ENCODE results near the gene ATP6AP2. TPM values are rescaled to one million over a fixed set of nuclear protein-coding genes. Genes with fewer than 3 reads are reported as not detected.

ATP6AP2 gene
- total RNA-seq, 4 donors from 2014 or later = 213 to 287 (median 270) TPM

DNA sequence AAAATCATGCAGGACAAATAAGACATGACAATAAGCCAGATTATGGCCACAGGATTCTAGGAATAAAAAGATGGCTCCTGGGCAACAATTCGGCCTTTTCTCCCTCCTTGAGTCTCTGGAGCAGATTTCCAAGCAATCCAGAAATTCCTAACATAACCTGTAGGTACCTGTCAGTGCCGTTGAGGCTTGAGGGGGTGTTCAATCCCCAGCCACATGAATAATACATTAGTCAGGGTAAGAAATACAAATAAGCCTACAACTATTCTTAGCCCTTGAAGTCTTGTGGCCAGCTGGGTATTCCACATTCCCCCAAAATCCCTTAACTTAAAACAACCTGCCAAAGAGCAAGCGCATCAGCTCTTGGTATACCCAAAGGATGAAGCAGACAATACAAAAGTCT lies 56.9 kb downstream of the ATP6AP2 start:
- DNase-seq = no peak
- 83 to 100% methylated on average over 2 to 3 of the region's 3 CpGs for WGBS, 2 donors
- Histone ChIP-seq H3K4me3 (replicated peaks in 1 of 3) (no peak overlapping the region), H3K9me3 (no peaks in the 10 kb centered on the region), H3K4me1 (no peaks in the 10 kb centered on the region), H3K27ac (no peak overlapping the region), H3K36me3 (peaks cover 10 to 34% of the 10 kb centered on the region in 2 donors), H3K27me3 (no peaks in the 10 kb centered on the region)
- intact Hi-C loops (cut with DNase I) = no loop called here
- TF ChIP-seq POLR2A (IDR thresholded peaks at IDR 0.05) = no peak
- TF ChIP-seq, protein P1, sequence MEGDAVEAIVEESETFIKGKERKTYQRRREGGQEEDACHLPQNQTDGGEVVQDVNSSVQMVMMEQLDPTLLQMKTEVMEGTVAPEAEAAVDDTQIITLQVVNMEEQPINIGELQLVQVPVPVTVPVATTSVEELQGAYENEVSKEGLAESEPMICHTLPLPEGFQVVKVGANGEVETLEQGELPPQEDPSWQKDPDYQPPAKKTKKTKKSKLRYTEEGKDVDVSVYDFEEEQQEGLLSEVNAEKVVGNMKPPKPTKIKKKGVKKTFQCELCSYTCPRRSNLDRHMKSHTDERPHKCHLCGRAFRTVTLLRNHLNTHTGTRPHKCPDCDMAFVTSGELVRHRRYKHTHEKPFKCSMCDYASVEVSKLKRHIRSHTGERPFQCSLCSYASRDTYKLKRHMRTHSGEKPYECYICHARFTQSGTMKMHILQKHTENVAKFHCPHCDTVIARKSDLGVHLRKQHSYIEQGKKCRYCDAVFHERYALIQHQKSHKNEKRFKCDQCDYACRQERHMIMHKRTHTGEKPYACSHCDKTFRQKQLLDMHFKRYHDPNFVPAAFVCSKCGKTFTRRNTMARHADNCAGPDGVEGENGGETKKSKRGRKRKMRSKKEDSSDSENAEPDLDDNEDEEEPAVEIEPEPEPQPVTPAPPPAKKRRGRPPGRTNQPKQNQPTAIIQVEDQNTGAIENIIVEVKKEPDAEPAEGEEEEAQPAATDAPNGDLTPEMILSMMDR (IDR thresholded peaks at IDR 0.05) = no peak

DNA sequence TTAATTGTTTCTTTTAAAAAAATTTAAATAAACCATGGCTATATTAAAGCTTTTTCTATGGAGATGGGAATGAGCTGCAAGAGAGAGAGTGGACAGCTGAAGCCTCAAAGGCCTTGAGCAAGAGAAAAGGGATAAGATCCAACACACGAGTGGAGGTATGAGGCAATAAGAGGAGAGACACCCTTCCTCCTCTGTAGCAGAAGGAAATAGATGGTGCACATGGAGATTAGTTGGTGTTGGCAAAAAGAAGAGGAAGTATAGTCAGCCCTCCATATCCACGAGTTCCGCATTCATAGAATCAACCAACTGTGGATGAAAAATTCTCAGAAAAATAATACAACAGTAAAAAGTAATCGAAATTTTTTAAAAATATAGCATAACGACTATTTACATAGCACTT lies 63.4 kb downstream of the ATP6AP2 start:
- WGBS, 2 donors = 58 to 63% methylated on average over 5 of the region's 5 CpGs
- TF ChIP-seq, protein P1 (IDR thresholded peaks at IDR 0.05) = no peak
- TF ChIP-seq POLR2A (IDR thresholded peaks at IDR 0.05) = no peak
- Histone ChIP-seq H3K27ac (peak overlapping the region; percentile 47 to 72 (median 61)), H3K9me3 (no peaks in the 10 kb centered on the region), H3K4me1 (peaks cover 11 to 20% of the 10 kb centered on the region in 2 donors), H3K4me3 (replicated peaks in 1 of 3) (no peak overlapping the region), H3K27me3 (no peaks in the 10 kb centered on the region), H3K36me3 (no peaks in the 10 kb centered on the region)
- DNase-seq = no peak
- intact Hi-C loops (cut with DNase I) = loop anchor here (10.0 kb wide), 1 partner anchor 99 kb away; no protein-coding TSS in a partner anchor

DNA sequence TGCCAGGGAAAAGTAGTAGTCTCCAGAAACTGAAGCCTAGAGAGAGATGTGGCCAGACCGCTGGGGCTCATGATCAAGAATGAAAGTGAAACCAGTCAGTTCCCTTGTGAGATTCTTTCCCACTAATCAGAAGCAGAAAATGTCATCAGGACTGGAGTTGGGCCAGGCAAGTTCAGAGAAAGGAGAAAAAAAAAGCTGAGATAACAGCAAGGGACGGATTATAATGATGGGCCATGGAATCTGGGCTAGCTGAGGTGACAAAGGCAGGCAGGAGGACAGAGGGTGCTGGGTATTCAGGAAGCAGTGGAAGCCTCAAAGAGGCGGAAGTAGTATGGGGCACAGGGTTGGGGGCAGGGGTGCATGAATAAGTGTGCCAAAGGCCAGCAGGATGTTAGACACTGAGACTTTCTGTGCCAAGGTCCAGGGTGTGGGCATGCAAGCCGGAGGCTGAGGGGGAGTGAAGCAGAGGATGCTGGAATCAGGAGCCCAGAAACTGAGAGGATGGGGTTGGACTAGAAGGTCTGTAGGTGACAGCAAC lies 64.1 kb downstream of the ATP6AP2 start:
- H3K4me3 ChIP-seq (replicated peaks in 1 of 3) = peak overlapping the region in 1 of 3 donors; percentile 15
- intact Hi-C loops (cut with DNase I) = loop anchor here (10.0 kb wide), 1 partner anchor 100 kb away; no protein-coding TSS in a partner anchor
- H3K27ac ChIP-seq = peak overlapping the region; percentile 47 to 72 (median 61)
- no peaks in the 10 kb centered on the region for H3K27me3 ChIP-seq
- DNase-seq = peak; percentile 44 to 57
- peaks cover 11 to 20% of the 10 kb centered on the region in 2 donors for H3K4me1 ChIP-seq
- 12 to 20% methylated on average over 4 of the region's 4 CpGs for WGBS, 2 donors
- no peaks in the 10 kb centered on the region for H3K9me3 ChIP-seq
- no peak for TF ChIP-seq POLR2A (IDR thresholded peaks at IDR 0.05)
- TF ChIP-seq, protein P1 (IDR thresholded peaks at IDR 0.05) = no peak
- H3K36me3 ChIP-seq = no peaks in the 10 kb centered on the region

DNA sequence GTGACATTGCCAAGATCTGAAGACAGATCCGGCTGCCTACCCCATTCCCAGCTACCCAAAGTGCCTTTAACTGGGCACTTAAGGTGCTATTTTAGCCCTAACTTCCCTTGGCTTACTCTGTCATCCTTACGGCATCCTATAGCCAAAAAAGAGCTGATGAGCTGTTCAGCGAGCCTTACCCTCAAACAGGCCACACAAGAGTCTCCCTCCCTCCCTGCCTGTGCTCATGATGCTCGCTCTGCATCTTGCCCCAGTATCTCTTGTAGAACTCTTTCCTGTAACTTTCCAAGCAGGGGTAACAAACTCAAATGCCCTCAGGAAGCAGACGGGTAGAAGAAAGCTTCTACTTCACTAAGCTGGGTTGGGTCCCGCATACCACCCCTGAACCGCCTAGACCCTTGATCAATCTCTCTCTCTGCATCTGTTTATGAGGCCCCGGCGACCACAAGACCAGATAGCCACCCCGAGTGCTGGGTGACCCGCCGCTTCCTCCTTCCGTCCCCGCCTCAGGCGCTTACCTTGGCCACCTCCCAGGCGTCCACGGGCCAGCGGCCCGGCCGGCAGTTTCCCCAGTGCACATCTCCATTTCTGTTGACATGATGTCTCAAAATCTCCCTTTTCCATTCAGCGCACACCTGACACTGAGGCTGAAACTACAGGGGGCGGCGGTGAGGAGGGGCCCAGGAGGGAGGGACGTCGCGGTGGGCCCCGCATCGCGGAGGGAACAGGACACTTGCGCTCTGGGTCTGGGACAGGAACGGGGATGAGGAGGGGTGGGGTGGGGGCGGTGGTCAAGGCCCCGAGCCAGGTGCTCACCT lies 65.9 kb downstream of the ATP6AP2 start:
- DNase-seq = peak; percentile 43 to 47
- H3K27me3 ChIP-seq = no peaks in the 10 kb centered on the region
- H3K9me3 ChIP-seq = no peaks in the 10 kb centered on the region
- H3K4me1 ChIP-seq = peaks cover 11 to 20% of the 10 kb centered on the region in 2 donors
- intact Hi-C loops (cut with DNase I) = loop anchor here (10.0 kb wide), 1 partner anchor 102 kb away; no protein-coding TSS in a partner anchor
- no peaks in the 10 kb centered on the region for H3K36me3 ChIP-seq
- WGBS, 2 donors = 0 to 5% methylated on average over 4 to 19 of the region's 33 CpGs
- H3K4me3 ChIP-seq (replicated peaks in 1 of 3) = peak overlapping the region in 2 of 3 donors; percentile 66 to 79
- TF ChIP-seq, protein P1 (IDR thresholded peaks at IDR 0.05) = no peak
- no peak for TF ChIP-seq POLR2A (IDR thresholded peaks at IDR 0.05)
- H3K27ac ChIP-seq = peak overlapping the region; percentile 74 to 91 (median 80)

All from thyroid gland (tissue), 4 donors.